GM19397 (cell line): ENCODE measurements around the gene OR2A1.
"Not testable (repeated sequence)": the region's sequence is repeated elsewhere in the genome, so short reads cannot be mapped to it uniquely, and the experiment has no call there.

Experiments
- ATAC-seq: cut with Tn5 transposase; IDR thresholded peaks from one replicate; pipeline ENCODE4 v1.9.1; 2021; ENCODE audit warnings: mild to moderate bottlenecking, moderate library complexity; ENCODE audit not compliant: unreplicated experiment

OR2A1 gene

DNA sequence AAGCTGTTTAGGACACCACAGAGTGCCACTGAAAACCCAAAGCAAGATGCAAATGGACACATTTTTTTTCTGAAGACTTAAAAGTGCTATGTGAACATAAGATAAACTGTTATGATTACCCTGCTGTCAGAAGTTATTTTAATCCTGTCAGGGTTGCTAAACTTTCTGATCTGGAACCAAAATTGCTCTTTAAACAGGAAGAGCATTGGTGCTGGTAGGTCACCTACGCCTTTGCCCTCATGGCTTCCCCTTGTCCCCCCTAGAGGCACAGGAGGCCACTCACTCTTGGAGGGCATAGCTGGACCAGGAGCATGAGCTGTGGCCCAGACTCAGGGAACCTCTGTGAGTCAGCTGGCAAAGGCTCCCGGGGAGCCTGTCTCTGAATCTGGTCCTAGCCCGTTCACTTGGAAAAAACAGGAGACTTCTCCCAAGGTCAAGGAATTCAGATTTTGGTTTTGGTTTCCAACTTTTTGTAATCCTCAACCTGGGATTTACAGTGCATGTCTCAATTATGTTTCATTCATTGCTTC is 9.5 kb downstream of the OR2A1 start:
- ATAC-seq = not testable (repeated sequence)

DNA sequence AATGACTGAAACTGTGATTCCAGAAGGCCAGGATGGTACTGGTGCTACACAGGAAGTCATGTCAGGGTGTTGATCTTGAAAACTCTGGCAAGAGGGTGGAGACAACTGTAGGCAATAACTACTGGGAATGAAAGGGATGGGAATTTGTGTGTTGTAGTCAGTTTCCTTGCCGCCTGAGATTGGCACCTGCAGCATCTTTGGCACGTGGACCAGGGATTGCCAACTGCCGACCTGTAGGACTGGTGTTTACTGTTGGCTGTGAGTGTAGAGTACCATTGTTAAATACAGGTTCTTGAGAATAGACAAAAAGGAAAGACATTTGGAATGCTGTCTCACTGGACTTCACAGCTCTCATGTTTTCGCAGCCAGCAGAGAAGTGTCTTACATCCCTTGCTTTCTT is 11.1 kb downstream of the OR2A1 start:
- ATAC-seq = not testable (repeated sequence)

DNA sequence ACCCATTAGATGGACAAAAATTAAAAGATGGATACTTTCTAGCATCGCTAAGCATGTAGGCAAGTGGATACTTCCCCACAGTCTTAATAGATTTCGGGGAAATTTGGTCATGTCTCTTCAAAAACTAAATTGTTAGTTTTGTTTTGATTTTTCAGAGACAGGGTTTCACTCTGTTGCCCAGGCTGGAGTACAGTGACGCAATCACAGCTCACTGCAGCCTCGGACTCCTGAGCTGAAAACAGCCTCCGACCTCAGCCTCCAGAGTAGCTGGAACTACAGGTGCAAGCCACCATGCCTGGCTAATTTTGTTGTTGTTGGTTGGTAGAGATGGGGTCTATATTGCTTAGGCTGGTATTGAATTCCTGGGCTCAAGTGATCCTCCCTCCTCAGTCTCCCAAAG is 13.6 kb downstream of the OR2A1 start:
- ATAC-seq = not testable (repeated sequence)

DNA sequence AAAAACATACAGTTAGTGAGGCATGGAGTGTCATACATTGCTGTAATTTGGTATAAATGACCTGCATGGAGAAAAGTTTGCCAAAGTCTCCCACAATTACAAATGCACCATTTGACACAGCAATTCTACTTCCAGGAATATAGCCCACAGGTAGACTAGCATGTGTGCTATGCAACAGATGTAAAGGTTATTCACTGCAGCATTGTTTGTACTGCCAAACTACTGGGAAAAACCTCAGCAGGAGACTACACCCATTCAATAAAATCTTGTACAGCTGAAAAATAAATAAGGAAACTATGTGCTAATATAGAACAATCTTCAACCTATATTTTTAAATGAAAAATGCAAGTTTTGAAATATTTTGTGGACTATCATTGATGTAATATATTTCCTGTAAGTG is 17.8 kb downstream of the OR2A1 start:
- ATAC-seq = not testable (repeated sequence)

DNA sequence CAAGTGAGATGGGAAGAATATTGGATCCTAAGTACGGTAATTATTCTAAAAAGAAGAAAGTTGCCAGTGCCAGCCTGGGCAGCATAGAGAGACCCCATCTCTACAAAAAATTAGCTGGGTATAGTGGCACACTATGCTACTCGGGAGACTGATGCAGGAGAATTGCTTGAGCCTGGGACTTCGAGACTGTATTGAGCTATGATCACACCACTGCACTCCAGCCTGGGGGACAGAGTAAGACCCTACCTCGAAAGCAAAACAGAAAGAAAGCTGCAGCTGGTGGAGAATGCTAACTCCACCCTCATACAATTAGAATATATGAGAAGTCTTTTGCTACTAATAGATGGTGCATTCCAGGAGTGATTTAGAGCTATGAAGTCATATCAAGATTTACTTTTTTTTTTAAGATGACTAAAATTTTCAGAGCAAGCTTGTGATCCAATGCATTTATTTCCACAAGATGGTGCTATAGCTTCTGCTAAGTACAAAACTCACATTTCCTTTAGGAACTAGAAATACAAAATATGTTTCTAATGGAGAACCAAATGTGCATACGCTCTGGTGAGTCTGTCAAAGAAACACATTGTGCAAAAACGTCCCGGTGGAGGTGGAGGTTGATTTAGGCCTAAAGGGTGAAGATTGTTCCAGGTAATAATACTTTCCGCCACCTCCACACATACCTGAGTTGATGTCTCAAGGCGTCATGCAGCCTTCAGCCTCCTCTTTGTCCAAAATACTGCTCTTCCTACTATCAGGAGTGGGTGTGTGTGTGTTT is 19.2 kb downstream of the OR2A1 start:
- ATAC-seq = not testable (repeated sequence)

DNA sequence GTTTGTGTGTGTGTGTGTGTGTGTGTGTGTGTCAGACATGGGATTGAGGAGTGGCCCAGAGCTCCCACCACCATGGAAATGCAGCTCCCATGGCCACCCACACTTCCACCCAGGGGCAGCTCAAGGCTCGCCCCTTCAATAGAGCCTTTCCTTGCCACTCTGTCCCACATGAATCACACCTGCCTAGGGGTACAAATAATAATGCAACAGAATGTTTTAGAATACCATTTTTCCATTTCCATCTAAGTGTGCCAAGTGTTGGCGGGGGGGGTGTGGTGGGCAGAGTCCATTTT is 19.7 kb downstream of the OR2A1 start:
- not testable (repeated sequence) for ATAC-seq

DNA sequence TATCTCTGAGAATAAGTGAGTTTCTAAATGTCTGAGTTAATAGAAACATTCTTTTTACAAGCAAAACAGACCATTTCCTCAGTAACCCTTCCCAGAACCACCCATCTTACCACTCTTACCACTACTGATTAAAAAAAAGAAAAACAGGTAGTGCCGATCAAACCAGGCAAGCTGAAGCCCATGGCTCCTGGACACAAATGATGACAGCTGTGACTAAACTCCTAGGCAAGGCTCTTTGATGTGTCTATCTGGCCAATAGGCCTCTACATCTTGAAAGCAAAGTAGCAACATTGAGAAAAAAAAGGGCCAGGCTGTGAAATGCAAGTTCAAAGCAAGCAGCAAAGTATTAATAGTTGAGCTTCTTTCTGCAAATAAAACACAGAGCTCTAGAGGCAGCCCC is 36.4 kb downstream of the OR2A1 start:
- not testable (repeated sequence) for ATAC-seq

DNA sequence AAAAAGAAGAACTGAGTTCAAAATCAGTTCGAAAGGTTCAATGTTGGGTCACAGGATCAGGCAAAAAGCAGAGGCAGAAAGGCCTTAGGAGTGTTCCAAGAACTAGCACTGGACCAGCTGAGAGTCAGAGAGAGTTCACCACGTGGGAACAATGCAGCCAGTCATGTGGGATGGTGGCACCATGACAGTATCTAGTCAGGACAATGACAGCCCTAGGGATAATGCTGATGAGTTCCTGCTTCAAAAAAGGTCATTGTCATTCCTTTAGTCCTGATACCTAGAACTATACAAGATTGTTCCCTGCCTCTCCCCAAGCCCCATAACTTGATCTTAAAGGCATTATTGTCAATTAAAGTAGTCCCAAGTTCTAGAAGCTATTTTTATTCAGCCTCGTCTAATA is 39.4 kb downstream of the OR2A1 start:
- not testable (repeated sequence) for ATAC-seq

DNA sequence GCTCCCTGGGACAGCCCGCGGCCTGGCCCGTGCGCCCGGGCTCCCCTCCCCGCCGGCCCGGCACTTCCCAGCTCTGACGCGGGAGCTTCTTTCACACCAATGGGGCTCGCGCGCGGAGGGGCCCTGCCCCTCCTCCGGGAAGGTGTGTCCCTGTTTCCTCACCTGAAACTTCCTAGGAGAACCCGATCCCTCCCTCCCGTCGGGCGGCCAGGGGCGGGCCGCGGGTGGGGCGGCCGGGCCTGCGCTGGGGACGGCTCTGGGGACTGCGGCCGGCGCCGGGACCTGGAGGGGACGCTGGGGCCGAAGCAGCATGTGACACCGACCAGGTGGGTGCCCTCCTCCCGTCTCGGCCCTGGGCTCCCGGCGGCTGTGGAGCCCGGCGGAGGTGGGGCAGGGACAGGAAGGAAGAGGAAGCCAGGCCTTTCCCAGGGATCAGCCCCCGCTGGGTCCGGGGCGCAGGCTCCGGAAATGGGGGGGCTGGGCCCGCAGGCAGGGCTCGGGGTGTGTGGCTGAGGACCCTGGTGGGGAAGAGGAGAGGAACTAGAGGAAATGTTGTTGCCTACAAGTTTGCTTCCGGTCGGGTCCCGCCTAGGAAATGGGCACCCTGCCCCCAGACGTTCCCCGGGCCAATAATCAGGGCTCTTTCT is 43.1 kb downstream of the OR2A1 start, which contains the start of gene ARHGEF5:
Gene ARHGEF5 (plus strand): TSS at position 227 of the 647 bp plus-strand sequence. CDS start 7,268 bp downstream, outside the sequence.
- peak; percentile 80 for ATAC-seq

DNA sequence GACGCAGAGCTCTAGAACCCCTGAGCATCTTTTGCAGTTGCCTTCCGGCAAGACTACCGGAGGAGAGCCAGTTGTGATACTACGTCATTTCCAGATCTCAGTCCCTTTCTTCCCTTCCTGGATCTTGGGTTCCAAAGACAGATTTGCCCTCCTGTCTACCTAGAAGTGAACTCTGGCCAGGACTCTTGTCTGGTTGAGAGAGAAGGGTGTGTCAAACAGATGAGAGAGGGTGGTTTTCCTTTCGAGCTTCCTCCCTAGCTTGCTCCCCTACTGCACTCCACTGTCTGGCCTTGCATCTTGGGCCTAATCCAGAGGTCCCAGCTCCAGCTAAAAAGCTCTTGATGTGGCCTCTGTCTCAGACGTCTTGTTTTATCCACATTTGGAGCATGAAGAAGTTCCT is 44.0 kb downstream of the OR2A1 start:
- not testable (repeated sequence) for ATAC-seq

DNA sequence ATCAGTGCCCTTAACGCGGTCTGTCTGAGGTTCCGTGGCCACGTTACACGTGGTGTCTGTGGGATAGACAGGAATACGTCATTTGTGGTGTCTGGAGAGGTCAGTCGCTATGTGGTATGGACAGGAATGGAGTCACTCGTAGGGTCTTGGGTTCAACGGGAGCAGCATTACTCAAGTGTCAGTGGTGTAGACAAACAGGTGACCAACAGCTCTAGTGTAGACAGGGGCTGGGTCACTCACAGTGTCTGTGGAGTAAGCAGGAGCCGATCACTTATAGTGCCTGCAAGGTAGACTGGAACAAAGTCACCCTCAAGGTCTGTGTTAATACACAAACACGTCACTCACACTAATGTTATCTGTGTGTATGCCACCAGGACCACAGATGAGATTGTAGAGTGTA is 44.6 kb downstream of the OR2A1 start:
- not testable (repeated sequence) for ATAC-seq

DNA sequence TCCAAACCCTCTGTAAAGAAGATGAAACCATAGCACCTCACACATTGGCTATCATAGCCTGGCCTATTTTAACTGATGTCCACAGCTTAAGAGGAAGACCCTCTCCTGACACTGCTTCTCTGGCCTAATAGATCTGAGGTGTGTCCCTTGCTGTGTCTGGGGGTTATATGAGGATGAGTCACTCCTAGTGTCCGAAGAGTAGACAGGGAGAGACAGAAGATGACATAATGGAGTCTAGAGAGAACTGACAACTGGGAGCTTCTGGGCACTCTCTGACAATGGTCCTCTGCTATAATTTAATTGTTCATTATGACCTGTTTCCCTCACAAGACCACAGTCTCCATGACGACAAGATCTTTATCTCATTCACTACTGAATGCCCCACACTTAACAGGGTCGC is 49.8 kb downstream of the OR2A1 start:
- not testable (repeated sequence) for ATAC-seq

DNA sequence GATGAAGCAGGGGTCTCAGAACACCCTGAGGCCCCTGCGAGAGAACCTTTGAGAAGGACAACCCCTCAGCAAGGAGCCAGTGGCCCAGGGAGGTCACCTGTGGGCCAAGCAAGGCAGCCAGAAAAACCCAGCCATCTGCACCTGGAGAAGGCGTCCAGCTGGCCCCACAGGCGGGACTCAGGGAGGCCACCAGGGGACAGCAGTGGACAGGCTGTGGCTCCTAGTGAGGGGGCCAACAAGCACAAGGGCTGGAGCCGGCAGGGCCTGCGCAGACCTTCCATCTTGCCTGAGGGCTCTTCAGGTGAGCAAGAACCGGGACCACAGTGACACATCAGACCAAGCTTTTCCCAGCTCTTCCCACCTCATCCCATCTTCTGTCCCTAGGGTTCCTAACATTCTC is 53.3 kb downstream of the OR2A1 start:
- ATAC-seq = not testable (repeated sequence)

DNA sequence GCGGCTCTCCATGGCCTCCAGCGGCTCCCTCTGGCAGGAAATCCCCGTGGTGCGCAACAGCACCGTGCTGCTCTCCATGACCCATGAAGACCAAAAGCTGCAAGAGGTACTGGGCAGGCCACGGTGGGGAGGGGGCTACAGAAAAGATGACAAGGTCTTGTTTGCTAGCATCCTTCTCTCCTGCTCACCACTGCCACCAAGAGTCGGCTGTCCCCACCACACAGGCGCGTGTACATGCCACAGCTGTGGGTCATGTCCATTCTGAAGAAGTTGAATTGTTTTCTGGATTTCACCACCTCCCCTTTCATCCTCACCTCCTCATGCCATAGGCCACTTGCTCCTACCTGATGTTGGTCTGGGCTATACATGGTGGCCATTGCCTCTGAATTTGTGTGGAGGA is 55.0 kb downstream of the OR2A1 start:
- ATAC-seq = not testable (repeated sequence)

DNA sequence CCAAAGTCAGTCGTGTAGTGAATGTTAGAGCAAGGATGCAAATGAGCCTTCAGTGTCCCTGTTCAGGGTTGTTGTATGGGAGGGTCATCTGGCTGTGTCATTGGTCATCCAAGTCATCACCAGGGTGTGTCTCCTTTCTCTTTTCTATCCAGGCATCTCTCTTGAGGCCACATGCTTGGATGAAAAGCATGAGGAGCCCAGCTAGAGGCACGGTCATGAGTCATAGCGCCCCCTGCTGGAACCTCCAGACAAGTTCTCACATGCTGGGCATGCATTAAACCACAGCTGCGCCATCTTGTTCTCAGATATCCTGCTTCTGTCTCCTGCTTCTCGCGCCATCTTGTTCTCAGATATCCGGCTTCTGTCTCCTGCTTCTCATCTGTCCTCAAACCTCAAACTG is 57.0 kb downstream of the OR2A1 start:
- not testable (repeated sequence) for ATAC-seq
